EL (cell line): Measurements from ENCODE around the gene PRKX.
"Not testable (repeated sequence)": the region's sequence is repeated elsewhere in the genome, so short reads cannot be mapped to it uniquely, and the experiment has no call there.

Experiments
- DNase-seq: peaks from one replicate; pipeline ENCODE4 v3.0.0-alpha.2; 2016

The PRKX gene

GRCh38 chrX:3707673-3708274 lies 5.7 kb downstream of the PRKX start:
- DNase-seq = not testable (repeated sequence)

- DNase-seq = no peak
Measured at GRCh38 chrX:3706481-3706880, 7.0 kb downstream of the PRKX start.

- DNase-seq = not testable (repeated sequence)
Measured at GRCh38 chrX:3703251-3703650, 10.2 kb downstream of the PRKX start.

- DNase-seq = not testable (repeated sequence)
Measured at GRCh38 chrX:3702095-3702494, 11.4 kb downstream of the PRKX start.

GRCh38 chrX:3701445-3701928 lies 12.0 kb downstream of the PRKX start:
- not testable (repeated sequence) for DNase-seq

- no peak for DNase-seq
Measured at GRCh38 chrX:3699821-3700381, 13.5 kb downstream of the PRKX start.

- DNase-seq = peak; percentile 20
Measured at GRCh38 chrX:3697701-3698279, 15.7 kb downstream of the PRKX start.

- no peak for DNase-seq
Measured at GRCh38 chrX:3697220-3697684, 16.2 kb downstream of the PRKX start.

- no peak for DNase-seq
Measured at GRCh38 chrX:3695536-3695935, 17.9 kb downstream of the PRKX start.

GRCh38 chrX:3690140-3690539 lies 23.3 kb downstream of the PRKX start:
- DNase-seq = no peak

GRCh38 chrX:3683236-3683635 lies 30.2 kb downstream of the PRKX start:
- DNase-seq = not testable (repeated sequence)

- DNase-seq = no peak
Measured at GRCh38 chrX:3680459-3680858, 33.0 kb downstream of the PRKX start.

GRCh38 chrX:3679669-3680068 lies 33.8 kb downstream of the PRKX start:
- no peak for DNase-seq

- DNase-seq = no peak
Measured at GRCh38 chrX:3678328-3678727, 35.1 kb downstream of the PRKX start.

GRCh38 chrX:3674881-3675280 lies 38.6 kb downstream of the PRKX start:
- no peak for DNase-seq

- DNase-seq = no peak
Measured at GRCh38 chrX:3669841-3670475, 43.5 kb downstream of the PRKX start.

- no peak for DNase-seq
Measured at GRCh38 chrX:3666975-3667374, 46.5 kb downstream of the PRKX start.

- no peak for DNase-seq
Measured at GRCh38 chrX:3664921-3665320, 48.5 kb downstream of the PRKX start.

- DNase-seq = not testable (repeated sequence)
Measured at GRCh38 chrX:3663576-3664250, 49.7 kb downstream of the PRKX start.

- DNase-seq = peak; percentile 53
Measured at GRCh38 chrX:3659761-3660160, 53.7 kb downstream of the PRKX start.

GRCh38 chrX:3655181-3655580 lies 58.3 kb downstream of the PRKX start:
- no peak for DNase-seq

GRCh38 chrX:3653111-3653510 lies 60.3 kb downstream of the PRKX start:
- no peak for DNase-seq

GRCh38 chrX:3651277-3651676 lies 62.2 kb downstream of the PRKX start:
- DNase-seq = peak; percentile 6
